Testis (tissue), 3 donors: Measurements from ENCODE around the gene CYB5A. TPM values are rescaled to one million over a fixed set of nuclear protein-coding genes. Genes with fewer than 3 reads are reported as not detected.
A peak's percentile ranks its signal among the peaks of the same experiment; 100 is the strongest.

Experiments used
- DNase-seq: peaks from one replicate; pipeline ENCODE4 v3.0.0-alpha.2; 2019
- H3K27ac ChIP-seq, 2 donors: fragments of 200-600 bp; sonication (generic); one replicate each; pipeline ENCODE4 v1.5.1; 2019
- H3K27me3 ChIP-seq: fragments of 200-600 bp; sonication (generic); one replicate; pipeline ENCODE4 v1.5.1; 2019
- H3K36me3 ChIP-seq: fragments of 200-600 bp; sonication (generic); one replicate; pipeline ENCODE4 v1.5.1; 2017; ENCODE audit warnings: low read depth; ENCODE audit errors: missing control alignments
- H3K4me1 ChIP-seq: fragments of 200-600 bp; sonication (generic); one replicate; pipeline ENCODE4 v1.5.1; 2019
- H3K4me3 ChIP-seq, 2 donors: fragments of 200-600 bp; sonication (generic); one replicate each; pipeline ENCODE4 v1.5.1; 2017 to 2019
- H3K9me3 ChIP-seq: fragments of 200-600 bp; sonication (generic); one replicate; pipeline ENCODE4 v1.5.1; 2017
- CTCF ChIP-seq, 3 experiments: fragments of 450-650 bp in 2 of 3; fragments of 200-600 bp in 1 of 3; sonication (generic) in 1 of 3; IDR thresholded peaks; one replicate each; pipeline ENCODE4 v1.5.1; 2016 to 2019; ENCODE audit warnings: antibody characterized with exemption in 3 of 3, mild to moderate bottlenecking in 2 of 3, moderate library complexity in 1 of 3
- POLR2A ChIP-seq: fragments of 450-650 bp; IDR thresholded peaks from one replicate; pipeline ENCODE4 v1.6.1; 2017; ENCODE audit warnings: antibody characterized with exemption, mild to moderate bottlenecking, moderate library complexity
- WGBS, 2 donors: methylation state at CpG; one replicate each; pipeline ENCODE4 v1.1.5; 2018; 5-methylcytosine and 5-hydroxymethylcytosine counted together
- intact Hi-C: fragments of 100-400 bp; cut with DNase I; formaldehyde crosslinking; loops from one replicate; pipeline ENCODE4 v1.15.1; 2023; ENCODE audit warnings: low total_unique reads
- polyA plus RNA-seq: library from polyadenylated mRNA; stranded (reverse); fragments of 350-450 nt; fragmentation: Illumina TruSeq; extraction: RNeasy Lipid Tissue Mini Kit (QIAGEN cat#74804); gene quantifications from one replicate; pipeline ENCODE4 v1.2.3, GENCODE V29; 2014; ENCODE audit warnings: low read depth, low replicate concordance; ENCODE audit not compliant: insufficient read depth
- total RNA-seq, 2 donors: library from RNA; depleted of rRNA; stranded (reverse); fragments of >200 nt; gene quantifications; one replicate each; pipeline ENCODE4 v1.2.3, GENCODE V29; 2016

CYB5A gene
- total and polyA plus RNA-seq, 3 donors from 2014 or later = 77.2 to 126 (median 96.0) TPM

GRCh38 chr18:74259347-74259746 is 32.4 kb downstream of the CYB5A start:
- Histone ChIP-seq H3K27ac (no peak overlapping the region), H3K36me3 (no peaks in the 10 kb centered on the region), H3K4me1 (no peaks in the 10 kb centered on the region), H3K4me3 (no peak overlapping the region), H3K9me3 (no peaks in the 10 kb centered on the region), H3K27me3 (no peaks in the 10 kb centered on the region)
- WGBS, 2 donors = 92% methylated on average over 4 of the region's 4 CpGs
- TF ChIP-seq POLR2A (no peak), CTCF (IDR thresholded peaks at IDR 0.05) (no peak)
- DNase-seq = no peak
- intact Hi-C loops = no loop called here

- intact Hi-C loops = no loop called here
- TF ChIP-seq CTCF (IDR thresholded peaks at IDR 0.05) = no peak
- H3K27me3 ChIP-seq = no peaks in the 10 kb centered on the region
- H3K4me1 ChIP-seq = no peaks in the 10 kb centered on the region
- no peak overlapping the region for H3K4me3 ChIP-seq
- H3K9me3 ChIP-seq = no peaks in the 10 kb centered on the region
- H3K36me3 ChIP-seq = no peaks in the 10 kb centered on the region
- no peak overlapping the region for H3K27ac ChIP-seq
- DNase-seq = no peak
- 65 to 68% methylated on average over 7 of the region's 7 CpGs for WGBS, 2 donors
These were observed 34.7 kb downstream of the CYB5A start for GRCh38 chr18:74257083-74257482.

- no peak overlapping the region for H3K27ac ChIP-seq
- intact Hi-C loops = no loop called here
- no peaks in the 10 kb centered on the region for H3K27me3 ChIP-seq
- peaks cover 6% of the 10 kb centered on the region for H3K4me1 ChIP-seq
- WGBS, 2 donors = 81 to 84% methylated on average over 5 of the region's 5 CpGs
- H3K4me3 ChIP-seq = no peak overlapping the region
- no peaks in the 10 kb centered on the region for H3K9me3 ChIP-seq
- DNase-seq = no peak
- H3K36me3 ChIP-seq = no peaks in the 10 kb centered on the region
- no peak for TF ChIP-seq POLR2A
- no peak for TF ChIP-seq CTCF (IDR thresholded peaks at IDR 0.05)
These were observed 35.6 kb downstream of the CYB5A start for GRCh38 chr18:74256190-74256589.

GRCh38 chr18:74255131-74255616 is 36.6 kb downstream of the CYB5A start:
- intact Hi-C loops = no loop called here
- peaks cover 9% of the 10 kb centered on the region for H3K4me1 ChIP-seq
- DNase-seq = no peak
- TF ChIP-seq CTCF (IDR thresholded peaks at IDR 0.05) = no peak
- TF ChIP-seq POLR2A = no peak
- no peaks in the 10 kb centered on the region for H3K27me3 ChIP-seq
- no peak overlapping the region for H3K4me3 ChIP-seq
- 54 to 59% methylated on average over 4 of the region's 4 CpGs for WGBS, 2 donors
- H3K9me3 ChIP-seq = no peaks in the 10 kb centered on the region
- peak overlapping the region in 1 of 2 donors; percentile 13 for H3K27ac ChIP-seq
- no peaks in the 10 kb centered on the region for H3K36me3 ChIP-seq

- no peaks in the 10 kb centered on the region for H3K9me3 ChIP-seq
- intact Hi-C loops = no loop called here
- no peak for DNase-seq
- no peaks in the 10 kb centered on the region for H3K36me3 ChIP-seq
- H3K27me3 ChIP-seq = no peaks in the 10 kb centered on the region
- H3K4me3 ChIP-seq = no peak overlapping the region
- H3K4me1 ChIP-seq = peaks cover 9% of the 10 kb centered on the region
- no peak overlapping the region for H3K27ac ChIP-seq
- TF ChIP-seq POLR2A = no peak
- TF ChIP-seq CTCF (IDR thresholded peaks at IDR 0.05) = no peak
- 95 to 98% methylated on average over 4 of the region's 4 CpGs for WGBS, 2 donors
These were observed 39.7 kb downstream of the CYB5A start for GRCh38 chr18:74252039-74252395.
